SIG-M5 (cell line): Measurements from ENCODE around the gene CHD9.
A peak's percentile ranks its signal among the peaks of the same experiment; 100 is the strongest.
"Not testable (repeated sequence)": the region's sequence is repeated elsewhere in the genome, so short reads cannot be mapped to it uniquely, and the experiment has no call there.

Source experiments
- DNase-seq: peaks from one replicate; lab custom pipeline; 2025; lab: John Stamatoyannopoulos, UW

CHD9 gene

DNA sequence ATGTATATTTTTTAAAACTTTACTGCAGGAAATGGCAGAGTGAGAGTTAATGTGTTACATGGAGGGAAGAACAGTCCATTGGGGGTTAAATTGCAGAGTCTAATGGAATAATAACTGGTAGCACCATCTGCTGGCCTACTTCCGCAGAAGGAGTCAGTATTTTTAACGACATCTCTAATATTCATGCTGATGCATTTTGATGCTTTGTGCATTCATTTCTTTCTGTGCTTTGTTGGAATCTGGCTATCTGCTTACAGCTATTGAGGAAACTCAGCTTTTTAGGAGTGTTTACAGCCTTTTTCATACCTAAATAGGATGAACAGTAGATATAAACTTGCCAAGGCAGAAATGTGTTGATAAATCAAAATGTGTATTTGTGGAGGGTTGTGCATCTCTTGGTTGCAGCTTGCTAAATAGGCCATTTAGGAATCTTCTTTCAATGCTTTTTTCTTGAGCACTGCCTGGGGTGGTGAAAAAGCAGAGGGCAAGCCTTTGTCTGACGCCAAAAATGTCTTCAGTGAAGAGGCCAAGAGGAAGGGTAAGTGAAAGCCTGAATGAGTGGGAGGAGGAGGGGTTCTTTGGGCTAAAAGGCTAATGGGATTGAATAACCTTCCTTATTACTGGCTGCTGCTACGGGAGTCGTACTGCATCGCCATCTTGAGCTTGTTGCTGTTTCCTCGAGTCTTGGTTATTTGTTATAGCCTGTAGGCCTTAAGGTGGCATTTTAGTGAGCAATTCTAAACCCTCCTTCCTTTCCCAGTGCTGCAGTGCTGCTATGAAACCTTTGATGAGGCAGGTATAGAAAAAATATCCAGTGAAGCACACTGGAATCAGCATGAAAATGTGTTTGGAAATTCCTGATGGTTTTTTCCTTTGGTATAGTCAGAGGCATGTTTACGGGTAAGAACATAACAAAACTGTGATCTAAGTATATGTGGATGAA, 153.3 kb downstream of the CHD9 start:
- peak; percentile 75 for DNase-seq

GRCh38 chr16:53209429-53209828, 154.6 kb downstream of the CHD9 start:
- no peak for DNase-seq

GRCh38 chr16:53209877-53210276, 155.1 kb downstream of the CHD9 start:
- DNase-seq = no peak

DNA sequence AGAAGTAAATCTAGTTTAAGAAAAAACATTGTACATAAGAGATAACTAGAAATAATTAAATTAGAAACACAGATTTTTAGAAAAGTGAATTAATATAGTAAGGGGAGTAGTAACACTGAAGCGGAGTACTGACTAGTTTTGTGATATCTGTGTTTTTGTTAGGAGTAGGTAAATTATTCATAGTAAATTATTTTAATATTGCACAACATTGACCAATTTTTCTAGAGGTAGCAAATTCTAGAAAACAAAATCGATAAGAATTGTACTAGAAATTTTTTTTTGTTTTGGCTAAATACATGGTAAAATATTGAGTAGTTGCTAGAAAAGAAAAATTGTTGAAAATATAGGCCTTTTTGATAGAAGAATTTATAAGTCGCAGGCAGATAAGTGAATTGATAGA, 156.5 kb downstream of the CHD9 start:
- no peak for DNase-seq

- no peak for DNase-seq
These were observed 158.1 kb downstream of the CHD9 start for GRCh38 chr16:53212893-53213223.

GRCh38 chr16:53213542-53213941, 158.8 kb downstream of the CHD9 start:
- DNase-seq = no peak

DNA sequence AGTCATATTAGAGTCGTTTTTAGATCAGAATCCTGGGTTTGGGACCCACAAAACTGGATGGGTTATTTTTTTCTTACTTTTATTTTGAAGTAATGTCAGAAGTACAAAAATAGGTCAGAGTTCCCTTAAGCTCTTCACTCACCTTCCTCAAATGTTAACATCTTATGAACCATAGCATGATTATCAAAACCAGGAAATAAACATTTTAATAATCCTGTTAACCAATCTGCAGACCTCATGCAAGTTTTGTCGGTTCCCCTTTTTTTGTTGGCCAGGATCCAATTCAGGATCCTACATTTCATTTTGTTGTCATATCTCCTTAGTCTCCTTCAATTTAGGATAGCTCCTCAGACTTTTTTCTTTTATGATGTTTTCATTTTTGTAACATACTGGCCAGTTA, 162.0 kb downstream of the CHD9 start:
- DNase-seq = no peak

GRCh38 chr16:53219371-53219770, 164.6 kb downstream of the CHD9 start:
- DNase-seq = no peak

DNA sequence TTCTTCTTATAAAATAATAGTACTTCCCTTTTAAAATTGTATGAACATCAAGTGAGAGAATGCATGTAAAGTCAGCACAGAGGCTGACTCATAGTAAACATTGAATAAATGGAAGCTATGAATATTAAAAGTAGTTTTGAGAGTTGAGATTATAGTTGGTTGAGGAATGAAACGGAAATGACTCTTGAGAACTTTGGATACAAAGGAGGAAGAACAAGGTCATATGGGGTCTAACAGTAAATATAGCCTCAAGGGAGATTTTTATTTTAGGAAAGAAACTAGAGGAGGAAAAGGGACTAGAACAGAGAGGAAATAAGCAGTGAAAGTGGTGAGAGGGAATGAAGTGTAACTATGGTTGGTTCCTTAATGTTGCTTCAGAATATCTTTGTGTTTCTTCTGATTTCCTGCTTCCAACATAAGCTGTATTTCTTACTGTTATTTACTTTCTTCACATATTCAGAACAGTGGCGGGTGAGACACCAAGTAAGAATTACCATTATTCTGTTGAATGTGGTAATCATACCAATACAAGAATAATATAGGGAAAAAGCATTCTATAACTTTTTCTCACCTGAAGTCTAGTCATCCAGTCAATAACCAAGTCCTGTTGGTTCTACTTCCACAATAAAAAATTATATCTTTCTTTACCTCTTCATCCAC, 165.1 kb downstream of the CHD9 start:
- DNase-seq = no peak

DNA sequence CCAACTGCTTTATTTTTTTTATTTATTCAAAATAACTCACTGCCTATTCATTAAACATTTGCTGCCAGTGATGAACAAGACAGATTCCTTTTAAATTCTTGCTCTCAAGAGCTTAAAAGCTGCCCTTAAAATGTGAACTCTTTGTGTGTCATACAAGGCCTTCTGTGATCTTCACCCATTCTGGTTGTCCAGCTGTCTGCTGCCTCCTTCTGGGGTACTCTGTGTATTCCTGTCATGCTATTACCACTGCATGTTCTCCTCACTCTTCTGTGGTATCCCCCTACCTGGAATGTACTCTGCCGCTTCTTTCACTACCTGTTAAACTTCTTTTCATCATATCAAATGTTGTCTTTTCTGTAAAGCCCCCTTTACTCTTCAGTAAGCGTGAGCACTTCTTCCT, 165.8 kb downstream of the CHD9 start:
- DNase-seq = no peak

DNA sequence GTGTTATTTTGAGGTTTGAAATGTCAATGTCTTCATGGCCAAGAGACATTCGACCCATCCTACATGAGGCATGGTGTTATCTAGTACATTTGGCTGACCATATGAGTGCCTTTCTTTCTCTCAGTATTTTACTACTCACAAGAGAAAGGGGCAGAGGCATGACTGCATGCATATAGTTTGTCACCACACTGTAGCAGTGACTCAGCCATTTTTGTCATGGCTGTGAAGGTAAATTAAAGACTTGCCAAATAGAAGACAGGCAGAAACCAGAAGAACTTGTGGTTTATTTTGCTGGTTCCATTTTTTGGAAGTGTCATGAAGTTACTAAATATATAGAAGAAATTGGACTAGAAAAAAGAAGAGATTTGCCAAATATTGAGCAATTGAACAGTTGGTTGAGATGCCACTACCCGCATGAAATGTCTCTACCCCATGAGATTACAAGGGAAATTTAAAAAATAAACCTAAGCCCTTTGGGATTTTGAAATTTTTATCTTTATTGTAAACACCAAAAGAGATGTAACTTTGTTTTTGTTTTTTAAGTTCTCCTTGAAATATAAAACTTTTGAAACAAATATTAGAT, 170.3 kb downstream of the CHD9 start:
- peak; percentile 40 for DNase-seq

DNA sequence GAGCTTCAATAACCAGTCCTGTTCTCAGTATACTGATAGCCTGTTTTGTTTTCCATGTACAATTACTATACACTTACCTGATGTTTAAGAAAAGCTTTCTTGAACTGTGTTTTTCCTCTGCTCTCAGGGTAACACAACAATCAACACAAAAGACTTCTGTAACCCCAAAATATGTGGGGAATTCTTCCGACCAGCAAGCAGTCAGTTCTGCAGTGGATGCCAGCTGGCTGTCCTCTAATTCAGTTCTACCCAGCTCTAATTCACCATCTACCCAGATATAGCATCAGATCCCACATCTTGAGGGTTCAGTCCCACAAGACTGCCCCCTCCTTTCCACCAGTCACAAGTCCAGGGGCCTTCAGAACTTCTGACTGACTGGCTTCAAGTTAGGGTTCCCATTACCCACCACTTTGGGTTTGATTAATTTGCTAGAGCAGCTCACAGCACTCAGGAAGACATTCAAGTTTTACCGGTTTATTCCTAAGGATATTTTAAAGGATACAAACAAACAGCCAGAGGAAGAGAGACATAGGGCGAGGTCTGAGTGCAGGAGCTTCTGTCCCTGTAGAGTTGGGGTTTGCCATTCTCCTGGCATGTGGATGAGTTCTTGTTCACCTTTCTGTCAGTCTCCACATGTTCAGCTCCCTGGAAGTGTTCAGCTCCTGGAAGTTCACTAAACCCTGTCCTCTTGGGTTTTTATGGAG, 178.2 kb downstream of the CHD9 start:
- no peak for DNase-seq

DNA sequence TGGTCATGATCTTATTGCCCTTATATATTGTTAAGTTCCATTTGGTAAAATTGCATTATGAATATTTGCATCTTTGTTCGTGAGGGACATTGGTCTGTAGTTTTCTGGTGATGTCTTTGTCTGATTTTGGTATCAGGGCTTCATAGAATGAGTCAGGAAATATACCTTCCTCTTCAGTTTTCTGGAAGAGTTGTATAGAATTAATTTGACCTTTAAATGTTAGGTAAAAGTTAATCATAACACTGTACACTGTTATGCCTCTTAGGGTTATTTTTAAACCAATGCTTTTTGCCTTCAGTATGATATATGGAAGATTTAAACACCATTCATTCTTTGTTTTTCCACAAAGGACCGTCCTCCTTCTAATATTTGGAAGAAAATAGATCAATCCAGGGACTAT, 180.0 kb downstream of the CHD9 start:
- DNase-seq = no peak

- DNase-seq = no peak
These were observed 181.1 kb downstream of the CHD9 start for GRCh38 chr16:53235851-53236250.

GRCh38 chr16:53249331-53249730, 194.5 kb downstream of the CHD9 start:
- no peak for DNase-seq

GRCh38 chr16:53257001-53257400, 202.2 kb downstream of the CHD9 start:
- no peak for DNase-seq

GRCh38 chr16:53258809-53259208, 204.0 kb downstream of the CHD9 start:
- DNase-seq = no peak

DNA sequence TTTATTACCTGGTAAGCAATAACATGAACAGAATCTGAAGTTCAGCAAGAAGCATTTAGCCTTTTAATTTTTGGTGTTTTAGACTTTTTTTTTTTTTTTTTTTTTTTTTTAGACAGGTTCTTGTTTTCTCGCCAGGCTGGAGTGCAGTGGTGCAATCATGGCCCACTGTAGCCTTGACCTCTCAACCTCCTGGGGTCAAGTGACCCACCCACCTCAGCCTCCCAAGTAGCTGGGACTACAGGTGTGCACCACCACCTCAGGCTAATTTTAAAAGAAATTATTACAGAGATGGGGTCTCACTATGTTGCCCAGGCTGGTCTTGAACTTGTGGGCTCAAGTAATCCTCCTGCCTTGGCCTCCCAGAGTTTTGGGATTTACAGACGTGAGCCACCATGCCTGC, 206.5 kb downstream of the CHD9 start:
- no peak for DNase-seq

DNA sequence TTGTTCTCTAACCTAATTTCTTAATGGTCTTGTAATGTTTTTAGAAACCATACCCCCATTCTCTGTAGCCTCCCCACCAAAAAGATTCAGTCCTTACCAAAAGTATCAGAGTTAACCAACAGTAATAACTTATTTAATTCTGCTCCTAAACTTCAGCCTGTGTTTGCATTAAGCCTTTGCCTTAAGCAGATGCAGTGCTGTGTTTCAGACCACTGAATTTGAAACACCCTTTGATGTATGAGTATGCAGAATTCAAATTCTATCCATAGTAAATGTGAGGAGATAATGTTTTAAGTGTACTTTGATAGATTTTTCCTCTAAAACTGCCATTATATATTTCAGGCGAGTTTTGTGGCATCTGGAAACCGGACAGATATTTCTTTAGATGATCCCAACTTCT, 207.9 kb downstream of the CHD9 start:
- no peak for DNase-seq

DNA sequence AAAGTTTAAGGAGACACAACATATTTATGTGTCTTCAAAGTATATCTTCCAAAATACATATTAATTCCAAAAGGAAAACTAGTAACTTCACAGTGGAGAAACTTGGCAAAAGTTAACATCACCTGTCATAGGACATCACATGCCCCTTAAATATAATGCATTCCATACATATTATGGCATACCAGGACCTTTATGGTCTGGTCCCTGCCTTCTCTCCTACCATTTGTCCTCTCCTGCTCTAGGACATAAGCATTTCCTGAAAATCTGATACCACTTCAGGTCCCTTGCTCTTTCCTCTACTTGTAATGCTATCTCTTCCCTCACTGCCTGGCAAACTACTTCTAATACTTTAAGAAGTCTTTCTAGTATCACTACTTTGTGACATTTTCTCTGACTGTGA, 211.4 kb downstream of the CHD9 start:
- no peak for DNase-seq

DNA sequence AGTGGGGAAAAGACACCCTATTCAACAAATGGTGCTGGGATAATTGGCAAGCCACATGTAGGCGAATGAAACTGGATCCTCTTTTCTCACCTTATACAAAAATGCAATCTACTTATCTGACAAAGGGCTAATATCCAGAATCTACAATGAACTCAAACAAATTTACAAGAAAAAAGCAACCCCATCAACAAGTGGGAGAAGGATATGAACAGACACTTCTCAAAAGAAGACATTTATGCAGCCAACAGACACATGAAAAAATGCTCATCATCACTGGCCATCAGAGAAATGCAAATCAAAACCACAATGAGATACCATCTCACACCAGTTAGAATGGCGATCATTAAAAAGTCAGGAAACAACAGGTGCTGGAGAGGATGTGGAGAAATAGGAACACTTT, 223.7 kb downstream of the CHD9 start:
- not testable (repeated sequence) for DNase-seq

DNA sequence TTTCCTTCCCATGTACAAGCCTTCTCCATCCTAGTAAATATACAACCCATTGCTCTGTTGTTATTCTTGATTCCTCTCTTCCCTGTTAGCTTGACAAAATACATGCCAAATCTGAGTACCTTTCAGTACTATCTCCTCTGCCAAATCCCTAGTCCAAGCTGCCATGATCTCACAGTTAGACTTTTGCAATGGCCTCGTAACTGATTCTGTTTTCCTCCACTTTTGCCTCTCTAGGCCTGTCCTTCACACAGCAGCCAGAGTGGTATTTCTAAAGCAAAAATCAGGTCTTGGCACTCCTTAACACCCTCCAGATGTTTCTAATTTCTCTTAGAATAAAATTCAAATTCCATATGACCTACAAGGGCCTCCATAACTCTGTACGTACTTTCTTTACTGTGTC, 226.5 kb downstream of the CHD9 start:
- no peak for DNase-seq

DNA sequence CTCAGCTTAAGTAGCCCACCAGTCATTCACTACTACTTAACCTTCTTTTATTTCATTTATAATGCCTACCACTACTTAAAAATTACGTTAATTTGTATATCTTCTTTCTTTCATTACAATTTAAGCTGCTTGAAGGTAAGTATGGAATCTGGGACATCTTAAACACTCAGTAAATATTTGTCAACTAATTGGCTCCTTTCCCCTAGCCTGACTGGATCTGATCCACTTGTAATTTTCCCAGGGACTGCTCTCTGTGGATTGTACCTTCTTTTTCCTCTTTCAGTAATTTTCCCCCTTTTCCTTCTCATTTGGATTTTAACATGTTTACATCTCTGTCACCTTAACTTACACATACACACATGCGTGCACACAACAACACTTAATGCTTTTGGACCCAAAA, 227.1 kb downstream of the CHD9 start:
- no peak for DNase-seq
